ENCODE measurements around the gene FIG4. TPM values are rescaled to one million over a fixed set of nuclear protein-coding genes. Genes with fewer than 3 reads are reported as not detected.

FIG4 gene
- total RNA-seq, 1 experiment from 2014 or later: 21.3 TPM

DNA sequence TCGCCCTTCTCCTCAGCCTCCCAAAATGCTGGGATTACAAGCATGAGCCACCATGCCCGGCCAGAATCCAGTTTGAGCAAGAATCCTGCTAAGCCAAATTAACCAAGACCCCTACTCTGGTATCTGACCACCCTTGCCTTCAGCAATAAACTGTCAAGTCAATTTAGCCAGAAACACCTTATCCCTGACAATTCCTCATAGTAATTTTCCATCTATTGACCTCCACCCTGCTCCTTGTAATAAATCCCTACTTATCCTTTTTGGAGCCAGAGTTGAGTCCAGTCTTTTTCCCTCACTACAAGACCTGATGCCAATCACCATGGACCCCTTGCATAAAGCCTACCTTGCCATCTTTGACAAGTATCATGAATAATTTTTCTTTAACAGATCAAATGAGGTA is 173.0 kb downstream of the FIG4 start:
- H3K4me3 Mint-ChIP-seq: no peak overlapping the region
- peaks cover 51% of the 10 kb centered on the region for H3K9me3 Mint-ChIP-seq
- POLR2A ChIA-PET: no interaction called here

DNA sequence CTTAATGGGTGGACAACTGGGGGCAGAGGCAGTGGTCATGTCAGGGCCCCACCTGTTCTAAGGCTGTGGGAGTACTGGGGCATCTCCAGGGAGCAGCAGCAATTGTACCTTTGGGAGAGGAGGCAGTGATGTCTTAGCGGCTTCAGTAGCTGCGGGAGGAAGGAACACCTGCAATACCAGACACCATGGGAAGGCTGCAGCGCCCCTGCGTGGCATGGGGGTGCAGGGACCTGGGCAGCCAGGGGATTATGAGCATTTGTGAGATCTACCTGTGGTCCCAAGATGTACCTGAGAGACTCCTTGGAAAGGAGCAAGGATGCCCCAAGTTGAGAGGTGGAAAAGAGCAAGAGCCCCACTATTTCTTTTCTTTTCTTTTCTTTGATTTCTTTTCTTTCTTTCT is 174.9 kb downstream of the FIG4 start:
- H3K36me3 Mint-ChIP-seq: peaks cover 30% of the 10 kb centered on the region
- no peak overlapping the region for H3K27ac Mint-ChIP-seq
- ATAC-seq: peak; percentile 86
- ChIA-PET CTCF (interaction anchor here (0.5 to 2.0 kb wide), 5 partner anchors 82 to 174 kb away, joined by 3 to 9 read pairs (median 3); no protein-coding TSS in a partner anchor), POLR2A (interaction anchor here (0.6 kb wide), 1 partner anchor 74 kb away, joined by 3 read pairs; no protein-coding TSS in a partner anchor)
- peaks cover 31% of the 10 kb centered on the region for H3K9me3 Mint-ChIP-seq
- no peak overlapping the region for H3K4me3 Mint-ChIP-seq
- DNase-seq (ENCODE audit: low spot score): peak; percentile 61
- H3K27me3 Mint-ChIP-seq (ENCODE audit: low read depth): 0 out of 2 replicates have a peak, but pooled peaks cover 4% of the 10 kb centered on the region
- H3K4me1 Mint-ChIP-seq: peaks cover 36% of the 10 kb centered on the region
- TF ChIP-seq RORB (CRISPR knock-in tag; IDR thresholded peaks at IDR 0.05) (no peak), ZNF263 (CRISPR knock-in tag; IDR thresholded peaks at IDR 0.05; ENCODE audit: low read depth) (no peak), CDX4 (CRISPR knock-in tag; IDR thresholded peaks at IDR 0.05; ENCODE audit: borderline replicate concordance) (no peak), NFYB (CRISPR knock-in tag; conservative IDR thresholded peaks at IDR 0.05; ENCODE audit: low read depth) (no peak), ATF3 (CRISPR knock-in tag; conservative IDR thresholded peaks at IDR 0.05) (no peak), OVOL2 (CRISPR knock-in tag; IDR thresholded peaks at IDR 0.05; ENCODE audit: borderline replicate concordance) (no peak), JAZF1 (CRISPR knock-in tag; IDR thresholded peaks at IDR 0.05) (no peak), AFF4 (CRISPR knock-in tag; IDR thresholded peaks at IDR 0.05; ENCODE audit: borderline replicate concordance) (no peak)
- TF ChIP-seq, protein P1, sequence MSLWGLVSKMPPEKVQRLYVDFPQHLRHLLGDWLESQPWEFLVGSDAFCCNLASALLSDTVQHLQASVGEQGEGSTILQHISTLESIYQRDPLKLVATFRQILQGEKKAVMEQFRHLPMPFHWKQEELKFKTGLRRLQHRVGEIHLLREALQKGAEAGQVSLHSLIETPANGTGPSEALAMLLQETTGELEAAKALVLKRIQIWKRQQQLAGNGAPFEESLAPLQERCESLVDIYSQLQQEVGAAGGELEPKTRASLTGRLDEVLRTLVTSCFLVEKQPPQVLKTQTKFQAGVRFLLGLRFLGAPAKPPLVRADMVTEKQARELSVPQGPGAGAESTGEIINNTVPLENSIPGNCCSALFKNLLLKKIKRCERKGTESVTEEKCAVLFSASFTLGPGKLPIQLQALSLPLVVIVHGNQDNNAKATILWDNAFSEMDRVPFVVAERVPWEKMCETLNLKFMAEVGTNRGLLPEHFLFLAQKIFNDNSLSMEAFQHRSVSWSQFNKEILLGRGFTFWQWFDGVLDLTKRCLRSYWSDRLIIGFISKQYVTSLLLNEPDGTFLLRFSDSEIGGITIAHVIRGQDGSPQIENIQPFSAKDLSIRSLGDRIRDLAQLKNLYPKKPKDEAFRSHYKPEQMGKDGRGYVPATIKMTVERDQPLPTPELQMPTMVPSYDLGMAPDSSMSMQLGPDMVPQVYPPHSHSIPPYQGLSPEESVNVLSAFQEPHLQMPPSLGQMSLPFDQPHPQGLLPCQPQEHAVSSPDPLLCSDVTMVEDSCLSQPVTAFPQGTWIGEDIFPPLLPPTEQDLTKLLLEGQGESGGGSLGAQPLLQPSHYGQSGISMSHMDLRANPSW (CRISPR knock-in tag; conservative IDR thresholded peaks at IDR 0.05; ENCODE audit: low read depth): no peak
- TF ChIP-seq, protein P2, sequence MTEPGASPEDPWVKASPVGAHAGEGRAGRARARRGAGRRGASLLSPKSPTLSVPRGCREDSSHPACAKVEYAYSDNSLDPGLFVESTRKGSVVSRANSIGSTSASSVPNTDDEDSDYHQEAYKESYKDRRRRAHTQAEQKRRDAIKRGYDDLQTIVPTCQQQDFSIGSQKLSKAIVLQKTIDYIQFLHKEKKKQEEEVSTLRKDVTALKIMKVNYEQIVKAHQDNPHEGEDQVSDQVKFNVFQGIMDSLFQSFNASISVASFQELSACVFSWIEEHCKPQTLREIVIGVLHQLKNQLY (CRISPR knock-in tag; IDR thresholded peaks at IDR 0.05): no peak

More for the DNA sequence above, 173.0 kb downstream of the FIG4 start:
- DNase-seq (ENCODE audit: low spot score): no peak
- H3K27me3 Mint-ChIP-seq (ENCODE audit: low read depth): peaks cover 13% of the 10 kb centered on the region; the same call in 1 of the 2 replicates
- no peak for TF ChIP-seq ATF3 (CRISPR knock-in tag; conservative IDR thresholded peaks at IDR 0.05)
- TF ChIP-seq, protein P3, sequence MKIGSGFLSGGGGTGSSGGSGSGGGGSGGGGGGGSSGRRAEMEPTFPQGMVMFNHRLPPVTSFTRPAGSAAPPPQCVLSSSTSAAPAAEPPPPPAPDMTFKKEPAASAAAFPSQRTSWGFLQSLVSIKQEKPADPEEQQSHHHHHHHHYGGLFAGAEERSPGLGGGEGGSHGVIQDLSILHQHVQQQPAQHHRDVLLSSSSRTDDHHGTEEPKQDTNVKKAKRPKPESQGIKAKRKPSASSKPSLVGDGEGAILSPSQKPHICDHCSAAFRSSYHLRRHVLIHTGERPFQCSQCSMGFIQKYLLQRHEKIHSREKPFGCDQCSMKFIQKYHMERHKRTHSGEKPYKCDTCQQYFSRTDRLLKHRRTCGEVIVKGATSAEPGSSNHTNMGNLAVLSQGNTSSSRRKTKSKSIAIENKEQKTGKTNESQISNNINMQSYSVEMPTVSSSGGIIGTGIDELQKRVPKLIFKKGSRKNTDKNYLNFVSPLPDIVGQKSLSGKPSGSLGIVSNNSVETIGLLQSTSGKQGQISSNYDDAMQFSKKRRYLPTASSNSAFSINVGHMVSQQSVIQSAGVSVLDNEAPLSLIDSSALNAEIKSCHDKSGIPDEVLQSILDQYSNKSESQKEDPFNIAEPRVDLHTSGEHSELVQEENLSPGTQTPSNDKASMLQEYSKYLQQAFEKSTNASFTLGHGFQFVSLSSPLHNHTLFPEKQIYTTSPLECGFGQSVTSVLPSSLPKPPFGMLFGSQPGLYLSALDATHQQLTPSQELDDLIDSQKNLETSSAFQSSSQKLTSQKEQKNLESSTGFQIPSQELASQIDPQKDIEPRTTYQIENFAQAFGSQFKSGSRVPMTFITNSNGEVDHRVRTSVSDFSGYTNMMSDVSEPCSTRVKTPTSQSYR (CRISPR knock-in tag; IDR thresholded peaks at IDR 0.05): no peak
- no peak for TF ChIP-seq RELA (CRISPR knock-in tag; IDR thresholded peaks at IDR 0.05; ENCODE audit: borderline replicate concordance)
- no peak for TF ChIP-seq NFYB (CRISPR knock-in tag; conservative IDR thresholded peaks at IDR 0.05; ENCODE audit: low read depth)
- TF ChIP-seq ZBTB21 (CRISPR knock-in tag; IDR thresholded peaks at IDR 0.05; ENCODE audit: borderline replicate concordance): no peak
- no peak for TF ChIP-seq SMAD4 (CRISPR knock-in tag; IDR thresholded peaks at IDR 0.05)
- no peak for TF ChIP-seq GRHL2 (CRISPR knock-in tag; IDR thresholded peaks at IDR 0.05; ENCODE audit: insufficient replicate concordance, severe bottlenecking)
- no peak for TF ChIP-seq FOXK1 (CRISPR knock-in tag; IDR thresholded peaks at IDR 0.05)
- no peak for TF ChIP-seq ZNF263 (CRISPR knock-in tag; IDR thresholded peaks at IDR 0.05; ENCODE audit: low read depth)
- TF ChIP-seq JUN (CRISPR knock-in tag; IDR thresholded peaks at IDR 0.05): no peak
- no peak for TF ChIP-seq ZNF671 (CRISPR knock-in tag; IDR thresholded peaks at IDR 0.05)
- no peak for TF ChIP-seq OVOL2 (CRISPR knock-in tag; IDR thresholded peaks at IDR 0.05; ENCODE audit: borderline replicate concordance)
- TF ChIP-seq IRF2 (CRISPR knock-in tag; IDR thresholded peaks at IDR 0.05; ENCODE audit: borderline replicate concordance, low read depth): no peak
- no peak for TF ChIP-seq ZNF423 (CRISPR knock-in tag; IDR thresholded peaks at IDR 0.05)
- no peak for TF ChIP-seq ZNF512 (CRISPR knock-in tag; IDR thresholded peaks at IDR 0.05; ENCODE audit: borderline replicate concordance)
- TF ChIP-seq TEAD1 (CRISPR knock-in tag; IDR thresholded peaks at IDR 0.05): no peak
- no peak for TF ChIP-seq GABPB1 (CRISPR knock-in tag; IDR thresholded peaks at IDR 0.05)
- no peak for TF ChIP-seq MYBL2 (CRISPR knock-in tag; IDR thresholded peaks at IDR 0.05)
- H3K36me3 Mint-ChIP-seq: peaks cover 49% of the 10 kb centered on the region
- peaks cover 19% of the 10 kb centered on the region for H3K4me1 Mint-ChIP-seq
- no peak overlapping the region for H3K27ac Mint-ChIP-seq
- CTCF ChIA-PET: interaction anchor here (0.6 to 1.4 kb wide), 2 partner anchors 176 to 338 kb away, joined by 3 to 4 read pairs; no protein-coding TSS in a partner anchor
- ATAC-seq: no peak

All from WTC11 (cell line).